ENCODE data around the gene CRYL1.

GRCh38 chr13:20566468-20566897 lies 40.8 kb upstream of the CRYL1 start:
- TF ChIP-seq CTCF (IDR thresholded peaks at IDR 0.05 in 2 of 3, conservative IDR thresholded peaks at IDR 0.05 in 1 of 3; ENCODE audit: borderline replicate concordance in 1 of 3, insufficient read depth in 1 of 3, low read depth in 2 of 3, low read length in 2 of 3) (no peak), YY1 (IDR thresholded peaks at IDR 0.05; ENCODE audit: extremely low read depth, insufficient replicate concordance, low read depth, low read length) (no peak), ELF1 (IDR thresholded peaks at IDR 0.05; ENCODE audit: borderline replicate concordance, low read depth) (no peak), EZH2 (IDR thresholded peaks at IDR 0.05) (no peak), FOSL1 (IDR thresholded peaks at IDR 0.05; ENCODE audit: low read depth) (no peak), CEBPB (IDR thresholded peaks at IDR 0.05; ENCODE audit: low read depth) (no peak), POLR2A (IDR thresholded peaks at IDR 0.05; ENCODE audit: borderline replicate concordance, extremely low read depth, insufficient read depth, insufficient read length) (no peak), EZH2phosphoT487 (IDR thresholded peaks at IDR 0.05; ENCODE audit: borderline replicate concordance) (no peak)
- TF ChIP-seq, protein P1, sequence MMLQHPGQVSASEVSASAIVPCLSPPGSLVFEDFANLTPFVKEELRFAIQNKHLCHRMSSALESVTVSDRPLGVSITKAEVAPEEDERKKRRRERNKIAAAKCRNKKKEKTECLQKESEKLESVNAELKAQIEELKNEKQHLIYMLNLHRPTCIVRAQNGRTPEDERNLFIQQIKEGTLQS (IDR thresholded peaks at IDR 0.05), result no peak

Measured in HCT116 (cell line).